ENCODE measurements around the gene KLK3.

KLK3 gene

DNA sequence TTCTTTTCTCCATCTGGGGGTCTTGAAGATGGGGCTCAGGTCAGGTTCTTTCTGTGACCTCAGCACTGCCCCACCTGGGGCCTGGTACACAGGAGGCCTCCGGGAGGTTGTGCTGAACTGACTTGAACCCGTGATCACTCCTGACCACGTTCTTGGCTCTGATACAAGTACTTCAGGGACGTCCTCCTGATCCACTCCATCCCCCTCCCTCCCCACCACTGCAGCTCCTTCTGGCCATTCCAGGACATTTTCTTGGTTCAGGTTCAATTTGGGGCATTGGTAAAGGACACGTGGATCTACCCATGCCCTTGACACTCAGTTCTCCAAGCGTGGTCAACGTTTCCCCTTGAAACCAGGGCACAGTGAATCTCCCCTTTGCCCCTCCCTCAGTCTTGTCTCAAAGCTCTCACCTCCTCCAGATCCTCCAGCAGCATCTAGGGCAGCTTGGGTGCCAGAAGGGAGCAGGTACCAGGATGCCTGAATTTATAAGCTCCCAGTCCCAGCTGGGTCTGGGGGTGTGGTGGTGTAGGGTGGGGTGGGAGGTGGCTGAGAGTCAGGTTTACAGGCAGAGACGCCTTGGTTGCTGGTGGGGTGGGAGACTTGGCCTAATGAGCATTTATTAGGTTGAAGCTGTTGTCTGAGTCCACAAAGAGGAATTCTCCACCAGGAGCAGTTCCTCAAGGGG, 21.5 kb upstream of the KLK3 start, which contains the start of gene KLK15:
TSS of gene KLK15 (minus strand) at position 458 of the 685 bp plus-strand sequence. CDS start 2,082 bp downstream, outside the sequence.
- peak within 1 kb of the TSS; percentile 100 for H3K27ac ChIP-seq
- TF ChIP-seq, protein P1, sequence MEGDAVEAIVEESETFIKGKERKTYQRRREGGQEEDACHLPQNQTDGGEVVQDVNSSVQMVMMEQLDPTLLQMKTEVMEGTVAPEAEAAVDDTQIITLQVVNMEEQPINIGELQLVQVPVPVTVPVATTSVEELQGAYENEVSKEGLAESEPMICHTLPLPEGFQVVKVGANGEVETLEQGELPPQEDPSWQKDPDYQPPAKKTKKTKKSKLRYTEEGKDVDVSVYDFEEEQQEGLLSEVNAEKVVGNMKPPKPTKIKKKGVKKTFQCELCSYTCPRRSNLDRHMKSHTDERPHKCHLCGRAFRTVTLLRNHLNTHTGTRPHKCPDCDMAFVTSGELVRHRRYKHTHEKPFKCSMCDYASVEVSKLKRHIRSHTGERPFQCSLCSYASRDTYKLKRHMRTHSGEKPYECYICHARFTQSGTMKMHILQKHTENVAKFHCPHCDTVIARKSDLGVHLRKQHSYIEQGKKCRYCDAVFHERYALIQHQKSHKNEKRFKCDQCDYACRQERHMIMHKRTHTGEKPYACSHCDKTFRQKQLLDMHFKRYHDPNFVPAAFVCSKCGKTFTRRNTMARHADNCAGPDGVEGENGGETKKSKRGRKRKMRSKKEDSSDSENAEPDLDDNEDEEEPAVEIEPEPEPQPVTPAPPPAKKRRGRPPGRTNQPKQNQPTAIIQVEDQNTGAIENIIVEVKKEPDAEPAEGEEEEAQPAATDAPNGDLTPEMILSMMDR (conservative IDR thresholded peaks at IDR 0.05): no peak

DNA sequence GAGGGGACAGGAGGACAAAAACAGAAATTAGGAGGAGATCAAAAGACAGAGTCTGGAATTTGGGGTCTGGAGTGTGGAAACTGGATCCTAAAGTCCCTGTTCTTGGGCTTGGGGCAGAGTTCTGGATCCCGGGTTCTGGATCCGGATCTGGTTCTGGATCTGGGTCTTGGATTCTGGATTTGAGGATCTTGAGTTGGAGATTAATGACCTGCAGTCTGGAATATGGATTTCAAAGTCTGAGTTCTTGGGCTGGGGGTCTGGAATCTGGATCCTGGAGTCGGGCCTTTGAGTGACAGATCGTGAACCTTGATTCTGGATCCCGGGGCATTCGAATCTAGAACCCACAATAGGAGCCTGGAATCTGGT, 20.9 kb upstream of the KLK3 start:
- TF ChIP-seq, protein P1 (conservative IDR thresholded peaks at IDR 0.05): no peak
- peak overlapping the region; percentile 100; the same call in 1 of the 2 replicates for H3K27ac ChIP-seq

DNA sequence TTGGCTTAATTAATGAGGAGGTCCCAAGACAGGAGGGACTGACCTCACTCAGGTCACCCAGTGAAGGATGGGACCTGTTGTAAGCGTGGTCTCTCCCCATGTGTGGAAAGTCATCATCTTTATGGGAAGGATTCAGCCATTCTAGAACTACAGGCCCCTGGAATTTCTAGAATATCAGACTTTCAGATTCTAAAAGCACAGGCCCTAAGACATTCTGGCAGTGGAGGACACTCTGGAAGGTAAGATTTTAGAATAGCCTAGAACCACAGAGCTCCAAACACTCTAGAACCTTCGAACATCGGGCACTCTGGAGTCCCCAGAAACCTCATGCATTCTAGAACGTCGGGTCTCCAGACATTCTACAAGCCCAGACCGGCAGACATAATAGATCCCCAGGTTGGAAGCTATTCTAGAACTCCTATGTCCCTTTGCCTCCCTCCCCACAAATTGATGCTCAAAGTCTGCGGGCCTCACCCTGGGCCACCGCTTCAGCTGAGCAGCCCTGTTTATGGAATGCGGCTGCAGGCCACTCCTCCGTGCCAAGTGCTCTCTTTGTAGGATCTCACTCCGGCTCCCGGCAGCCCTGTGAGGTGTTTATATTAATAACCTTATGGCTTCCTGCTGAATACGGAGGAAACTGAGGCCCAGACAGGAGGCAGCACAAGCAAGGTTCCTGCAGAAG, 19.5 kb upstream of the KLK3 start:
- peak overlapping the region; percentile 100 for H3K27ac ChIP-seq
- TF ChIP-seq, protein P1 (conservative IDR thresholded peaks at IDR 0.05): no peak

- TF ChIP-seq, protein P1 (conservative IDR thresholded peaks at IDR 0.05): no peak
- H3K27ac ChIP-seq: peak overlapping the region; percentile 100
These were observed 18.8 kb upstream of the KLK3 start for GRCh38 chr19:50835785-50836542.

DNA sequence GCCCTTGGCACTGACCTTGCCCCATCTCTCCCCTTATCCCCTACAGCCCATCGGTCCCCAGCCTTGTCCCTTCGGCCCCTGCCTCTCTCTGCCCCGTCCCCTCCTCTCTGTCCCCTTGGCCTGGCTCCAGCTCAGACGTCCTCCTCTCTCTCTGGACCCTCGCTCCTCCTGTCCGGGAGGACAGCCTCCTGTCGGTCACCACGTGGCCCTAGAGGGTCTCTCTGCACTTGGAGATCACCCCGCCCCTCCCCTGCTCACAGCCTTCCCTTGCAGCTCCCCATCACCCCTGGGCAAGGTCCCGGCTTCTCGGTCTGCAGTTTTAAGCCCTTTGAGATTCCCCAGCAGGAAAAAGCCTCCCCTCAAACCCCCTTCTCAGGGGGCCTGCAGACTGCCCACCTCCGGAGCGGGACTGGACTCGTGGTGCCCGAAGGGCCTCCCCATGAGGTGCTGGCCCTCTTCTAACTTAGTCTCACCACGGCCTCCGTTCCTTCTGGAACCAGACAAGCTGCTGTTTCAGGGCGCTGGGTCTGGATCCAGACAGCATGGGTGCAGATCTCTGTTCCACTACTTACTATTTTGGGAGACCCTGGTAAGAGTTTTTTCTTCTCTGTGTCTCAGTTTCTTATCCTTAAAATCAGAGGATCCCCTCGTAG, 18.0 kb upstream of the KLK3 start:
- TF ChIP-seq, protein P1 (conservative IDR thresholded peaks at IDR 0.05): no peak
- peak overlapping the region; percentile 100 for H3K27ac ChIP-seq

DNA sequence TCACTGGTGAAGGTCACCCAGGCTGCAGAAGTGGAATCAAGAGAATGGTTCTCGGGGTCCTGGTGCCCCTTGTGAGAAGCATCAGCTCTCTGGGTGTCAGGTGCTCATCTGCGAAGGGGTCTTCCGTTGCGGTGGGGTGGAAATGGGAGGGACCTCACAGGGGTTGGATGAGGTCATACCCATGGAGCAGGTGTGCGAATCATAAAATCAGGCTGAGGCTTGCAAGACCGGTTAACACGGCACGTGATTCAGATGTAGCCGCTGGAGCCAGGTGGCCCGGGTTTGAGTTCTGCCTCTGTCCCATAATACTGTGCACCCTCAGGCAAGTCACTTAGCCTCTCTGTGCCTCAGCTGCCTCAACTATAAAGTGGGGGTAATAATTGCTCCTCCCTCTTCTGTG, 17.4 kb upstream of the KLK3 start:
- peak overlapping the region; percentile 100 for H3K27ac ChIP-seq
- TF ChIP-seq, protein P1 (conservative IDR thresholded peaks at IDR 0.05): no peak

- TF ChIP-seq, protein P1 (conservative IDR thresholded peaks at IDR 0.05): peak; percentile 65
These were observed 16.5 kb upstream of the KLK3 start for GRCh38 chr19:50838239-50838638.

More at GRCh38 chr19:50838239-50838638, 16.5 kb upstream of the KLK3 start:
- peak overlapping the region; percentile 100 for H3K27ac ChIP-seq
